Fibroblast of pulmonary artery (primary cell): ENCODE data around the gene NCOR1.

Experiments
- DNase-seq: peaks from one replicate; pipeline ENCODE4 v3.0.0-alpha.2; 2010; ENCODE audit warnings: low read depth
- H3K4me3 ChIP-seq: replicated peaks from 2 replicates; pipeline ENCODE4 v1.5.1; 2011; ENCODE audit warnings: low read depth, mild to moderate bottlenecking, control low read depth, low read length, moderate library complexity
- TF ChIP-seq, protein P1 (sequence below): IDR thresholded peaks from 2 replicates; pipeline ENCODE4 v1.5.1; 2011; ENCODE audit warnings: mild to moderate bottlenecking, control low read depth, low read length, inconsistent platforms; ENCODE audit errors: missing control alignments

NCOR1 gene

GRCh38 chr17:16135461-16135860 lies 79.9 kb downstream of the NCOR1 start:
- TF ChIP-seq, protein P1, sequence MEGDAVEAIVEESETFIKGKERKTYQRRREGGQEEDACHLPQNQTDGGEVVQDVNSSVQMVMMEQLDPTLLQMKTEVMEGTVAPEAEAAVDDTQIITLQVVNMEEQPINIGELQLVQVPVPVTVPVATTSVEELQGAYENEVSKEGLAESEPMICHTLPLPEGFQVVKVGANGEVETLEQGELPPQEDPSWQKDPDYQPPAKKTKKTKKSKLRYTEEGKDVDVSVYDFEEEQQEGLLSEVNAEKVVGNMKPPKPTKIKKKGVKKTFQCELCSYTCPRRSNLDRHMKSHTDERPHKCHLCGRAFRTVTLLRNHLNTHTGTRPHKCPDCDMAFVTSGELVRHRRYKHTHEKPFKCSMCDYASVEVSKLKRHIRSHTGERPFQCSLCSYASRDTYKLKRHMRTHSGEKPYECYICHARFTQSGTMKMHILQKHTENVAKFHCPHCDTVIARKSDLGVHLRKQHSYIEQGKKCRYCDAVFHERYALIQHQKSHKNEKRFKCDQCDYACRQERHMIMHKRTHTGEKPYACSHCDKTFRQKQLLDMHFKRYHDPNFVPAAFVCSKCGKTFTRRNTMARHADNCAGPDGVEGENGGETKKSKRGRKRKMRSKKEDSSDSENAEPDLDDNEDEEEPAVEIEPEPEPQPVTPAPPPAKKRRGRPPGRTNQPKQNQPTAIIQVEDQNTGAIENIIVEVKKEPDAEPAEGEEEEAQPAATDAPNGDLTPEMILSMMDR, result no peak

DNA sequence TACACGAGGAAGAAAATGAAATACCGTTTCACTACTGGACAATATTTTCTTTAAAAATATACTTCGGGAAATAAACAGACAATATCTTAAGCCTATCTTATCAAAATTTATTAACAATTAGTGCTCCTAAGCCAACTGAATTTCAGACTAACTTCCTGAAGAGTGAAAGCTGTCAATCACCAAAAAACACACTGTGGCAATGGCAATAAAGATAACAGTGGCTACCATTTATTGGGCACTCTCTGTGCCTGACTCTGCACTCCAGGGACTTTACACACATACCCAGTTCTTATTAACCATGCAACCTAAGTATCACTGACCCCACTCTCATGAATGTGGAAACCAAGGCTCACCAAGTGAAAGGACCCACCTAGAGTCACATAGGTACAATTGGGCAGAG lies 83.7 kb downstream of the NCOR1 start:
- no peak for DNase-seq
- TF ChIP-seq, protein P1, result no peak
- no peak overlapping the region for H3K4me3 ChIP-seq

More at GRCh38 chr17:16135461-16135860, 79.9 kb downstream of the NCOR1 start:
- DNase-seq, result no peak
- no peak overlapping the region for H3K4me3 ChIP-seq

DNA sequence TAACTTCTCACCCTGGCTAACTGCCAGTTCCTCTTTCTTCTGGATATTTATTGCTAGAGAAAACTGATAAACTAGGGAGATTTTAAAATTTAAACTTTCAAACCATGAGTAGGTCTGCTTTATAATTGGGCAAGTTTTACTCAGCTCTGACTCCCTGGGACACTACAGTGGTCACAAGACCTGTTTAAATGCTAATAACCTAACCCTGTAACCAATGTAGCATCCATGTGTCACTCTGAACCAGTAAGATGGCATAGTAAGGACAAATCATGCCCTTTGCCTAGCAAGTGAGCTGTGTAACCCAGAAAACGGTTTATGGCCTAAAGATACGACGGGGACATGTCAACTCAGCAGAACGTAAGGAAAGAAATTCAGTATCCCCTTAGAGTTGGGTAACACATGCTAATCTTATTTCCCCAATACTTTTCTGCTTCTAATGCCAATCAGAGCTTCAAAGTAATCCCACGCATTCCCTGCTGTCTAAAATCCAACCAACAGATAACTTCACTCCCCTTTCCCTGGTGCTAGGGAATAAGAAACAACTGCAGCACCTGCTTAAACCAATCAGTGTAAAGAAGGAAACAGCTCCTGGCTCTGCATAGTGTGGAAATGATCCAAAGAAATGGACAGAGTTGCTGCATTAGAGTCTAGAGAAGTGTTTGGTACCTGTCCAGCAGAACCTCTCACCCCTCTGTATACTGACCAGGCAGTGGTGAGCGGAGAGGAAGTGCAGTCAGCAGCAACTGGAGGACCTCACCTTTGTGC lies 85.7 kb downstream of the NCOR1 start:
- TF ChIP-seq, protein P1, result no peak
- DNase-seq, result no peak
- H3K4me3 ChIP-seq, result no peak overlapping the region

GRCh38 chr17:16123531-16123930 lies 91.8 kb downstream of the NCOR1 start:
- DNase-seq, result no peak
- TF ChIP-seq, protein P1, result no peak
- no peak overlapping the region for H3K4me3 ChIP-seq

DNA sequence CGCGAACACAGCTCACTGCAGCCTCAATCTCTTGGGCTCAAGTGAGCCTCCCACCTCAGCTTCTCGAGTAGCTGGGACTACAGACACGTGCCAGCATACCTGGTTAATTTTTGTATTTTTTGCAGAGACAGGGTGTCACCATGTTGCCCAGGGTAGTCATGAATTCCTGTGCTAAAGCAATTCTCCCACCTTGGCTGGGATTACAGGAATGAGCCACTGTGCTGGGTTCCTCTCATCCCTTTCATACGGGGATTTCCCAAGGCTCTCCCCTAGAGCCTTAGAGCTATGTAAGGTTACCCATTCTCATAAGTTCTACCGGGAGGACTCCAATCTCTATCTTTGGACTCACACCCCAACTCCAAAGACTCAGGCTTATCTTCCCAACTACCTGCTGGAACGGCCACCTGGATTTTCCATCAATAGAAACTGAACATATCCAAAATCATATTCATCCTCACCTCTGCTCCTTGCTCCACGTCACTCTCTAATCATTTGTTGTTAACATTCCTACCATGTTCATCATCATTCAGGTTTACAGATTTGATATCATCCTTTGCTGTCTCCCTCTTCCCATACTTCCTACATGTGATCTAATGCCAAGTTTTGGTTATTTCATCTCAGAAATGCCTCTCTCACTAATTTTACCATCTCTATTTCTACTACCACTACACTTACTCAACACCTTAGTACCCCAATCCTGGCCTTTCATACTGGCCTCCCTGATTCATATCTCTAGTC lies 92.5 kb downstream of the NCOR1 start:
- TF ChIP-seq, protein P1, result no peak
- peak; percentile 6 for DNase-seq
- no peak overlapping the region for H3K4me3 ChIP-seq

- TF ChIP-seq, protein P1, result no peak
- no peak for DNase-seq
- H3K4me3 ChIP-seq, result no peak overlapping the region
These were observed 93.4 kb downstream of the NCOR1 start for GRCh38 chr17:16121915-16122314.
